MM.1S (cell line): ENCODE data around the gene CELF2.
A peak's percentile ranks its signal among the peaks of the same experiment; 100 is the strongest.

ENCODE experiments used
- DNase-seq: peaks from one replicate; pipeline ENCODE4 v3.0.0-alpha.2; 2015
- H2AFZ ChIP-seq: fragments of 300-600 bp; sonication (generic); 2 replicates; pipeline ENCODE4 v1.6.0; 2016; ENCODE audit warnings: antibody characterized with exemption, low read length
- H3F3A ChIP-seq: fragments of 300-600 bp; sonication (generic); 2 replicates; pipeline ENCODE4 v1.6.1; 2016; ENCODE audit warnings: mild to moderate bottlenecking, antibody characterized with exemption, low read length, moderate library complexity, mixed read lengths; ENCODE audit not compliant: insufficient read depth
- H3K27ac ChIP-seq: fragments of 300-600 bp; sonication (generic); 2 replicates; pipeline ENCODE4 v1.5.1; 2016; ENCODE audit warnings: mild to moderate bottlenecking, low read length
- H3K27me3 ChIP-seq: fragments of 300-600 bp; sonication (generic); replicated peaks from 2 replicates; pipeline ENCODE4 v1.6.0; 2016; ENCODE audit warnings: low read length; ENCODE audit not compliant: insufficient read depth
- H3K36me3 ChIP-seq: fragments of 300-600 bp; sonication (generic); replicated peaks from 2 replicates; pipeline ENCODE4 v1.6.1; 2016; ENCODE audit warnings: mild to moderate bottlenecking, low read length, mixed read lengths; ENCODE audit not compliant: insufficient read depth
- H3K4me1 ChIP-seq: fragments of 300-600 bp; sonication (generic); 2 replicates; pipeline ENCODE4 v1.6.1; 2016; ENCODE audit warnings: low read length, mixed read lengths
- H3K4me2 ChIP-seq: fragments of 300-600 bp; sonication (generic); 2 replicates; pipeline ENCODE4 v1.6.0; 2016; ENCODE audit warnings: low read depth, low read length
- H3K4me3 ChIP-seq: fragments of 300-600 bp; sonication (generic); 2 replicates; pipeline ENCODE4 v1.5.1; 2016; ENCODE audit warnings: low read length, mixed read lengths
- H3K79me2 ChIP-seq: fragments of 300-600 bp; sonication (generic); 2 replicates; pipeline ENCODE4 v1.6.1; 2016; ENCODE audit warnings: mixed run types, low read length, mixed read lengths
- H3K9ac ChIP-seq: fragments of 300-600 bp; sonication (generic); 2 replicates; pipeline ENCODE4 v1.6.1; 2016; ENCODE audit warnings: low read length, mixed read lengths
- H3K9me2 ChIP-seq: fragments of 300-600 bp; sonication (generic); replicated peaks from 2 replicates; pipeline ENCODE4 v1.6.1; 2016; ENCODE audit warnings: mild to moderate bottlenecking, low read length, mixed read lengths; ENCODE audit not compliant: insufficient read depth
- H3K9me3 ChIP-seq: fragments of 300-600 bp; sonication (generic); replicated peaks from 2 replicates; pipeline ENCODE4 v1.6.1; 2016; ENCODE audit warnings: mild to moderate bottlenecking, low read length, mixed read lengths; ENCODE audit not compliant: insufficient read depth
- H4K20me1 ChIP-seq: fragments of 300-600 bp; sonication (generic); 2 replicates; pipeline ENCODE4 v1.6.1; 2016; ENCODE audit warnings: mild to moderate bottlenecking, low read length, moderate library complexity, mixed read lengths; ENCODE audit not compliant: insufficient read depth
- CTCF ChIP-seq: fragments of 300-600 bp; sonication (generic); IDR thresholded peaks from 2 replicates; pipeline ENCODE4 v1.5.1; 2016; ENCODE audit warnings: antibody characterized with exemption, low read length, mixed read lengths
- EZH2 ChIP-seq: fragments of 300-600 bp; sonication (generic); optimal IDR thresholded peaks from 2 replicates; pipeline ENCODE3; 2017; ENCODE audit warnings: low read depth, mild to moderate bottlenecking, antibody characterized with exemption, low read length, mixed read lengths
- EZH2phosphoT487 ChIP-seq: fragments of 300-600 bp; sonication (generic); IDR thresholded peaks from 2 replicates; pipeline ENCODE4 v1.6.1; 2018; ENCODE audit warnings: antibody characterized with exemption, low read length

Gene CELF2

GRCh38 chr10:11238893-11239292, 221.2 kb downstream of the CELF2 start:
- peaks cover 90% of the 10 kb centered on the region for H3F3A ChIP-seq
- H3K36me3 ChIP-seq = peaks cover 10% of the 10 kb centered on the region
- no peak overlapping the region for H3K9ac ChIP-seq
- H3K27ac ChIP-seq = peak overlapping the region; percentile 99; the same call in 1 of the 2 replicates
- no peaks in the 10 kb centered on the region for H3K27me3 ChIP-seq
- H3K4me3 ChIP-seq = no peak overlapping the region
- H3K4me2 ChIP-seq = no peak overlapping the region
- H3K4me1 ChIP-seq = peaks cover 93% of the 10 kb centered on the region
- H3K9me2 ChIP-seq = no peaks in the 10 kb centered on the region
- peaks cover 27% of the 10 kb centered on the region for H4K20me1 ChIP-seq
- no peak overlapping the region for H2AFZ ChIP-seq
- TF ChIP-seq EZH2phosphoT487 (no peak), CTCF (no peak), EZH2 (no peak)
- no peak for DNase-seq
- no peaks in the 10 kb centered on the region for H3K9me3 ChIP-seq
- H3K79me2 ChIP-seq = peaks cover 100% of the 10 kb centered on the region

DNA sequence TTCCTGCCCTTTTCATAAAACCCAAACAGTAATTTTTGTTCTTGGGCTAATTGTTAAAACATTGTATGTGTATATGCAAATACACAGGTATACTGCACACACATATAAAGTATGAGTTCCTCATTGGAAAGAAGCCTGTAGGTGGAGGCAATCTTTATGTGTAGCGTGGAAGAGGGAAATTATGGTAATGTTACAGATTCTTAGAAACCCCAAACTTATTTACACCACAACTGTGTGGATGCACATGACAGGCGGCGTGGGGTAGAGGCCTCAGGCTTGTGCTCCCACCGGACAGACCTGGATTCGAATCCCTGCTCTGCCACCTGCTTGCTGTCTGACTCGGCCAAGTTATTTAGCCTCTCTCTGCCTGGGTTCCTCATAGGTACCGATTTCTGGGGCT, 223.0 kb downstream of the CELF2 start:
- H3K4me2 ChIP-seq = peak overlapping the region; percentile 41
- H3K36me3 ChIP-seq = peaks cover 10% of the 10 kb centered on the region
- H3K79me2 ChIP-seq = peaks cover 100% of the 10 kb centered on the region
- no peaks in the 10 kb centered on the region for H3K27me3 ChIP-seq
- H4K20me1 ChIP-seq = peaks cover 17% of the 10 kb centered on the region
- no peak overlapping the region for H3K4me3 ChIP-seq
- H2AFZ ChIP-seq = no peak overlapping the region
- TF ChIP-seq CTCF (no peak), EZH2phosphoT487 (no peak), EZH2 (no peak)
- H3K9ac ChIP-seq = peak overlapping the region; percentile 23; the same call in 1 of the 2 replicates
- peaks cover 93% of the 10 kb centered on the region for H3F3A ChIP-seq
- H3K4me1 ChIP-seq = peaks cover 97% of the 10 kb centered on the region
- no peaks in the 10 kb centered on the region for H3K9me2 ChIP-seq
- H3K9me3 ChIP-seq = no peaks in the 10 kb centered on the region
- DNase-seq = no peak
- H3K27ac ChIP-seq = peak overlapping the region; percentile 99

DNA sequence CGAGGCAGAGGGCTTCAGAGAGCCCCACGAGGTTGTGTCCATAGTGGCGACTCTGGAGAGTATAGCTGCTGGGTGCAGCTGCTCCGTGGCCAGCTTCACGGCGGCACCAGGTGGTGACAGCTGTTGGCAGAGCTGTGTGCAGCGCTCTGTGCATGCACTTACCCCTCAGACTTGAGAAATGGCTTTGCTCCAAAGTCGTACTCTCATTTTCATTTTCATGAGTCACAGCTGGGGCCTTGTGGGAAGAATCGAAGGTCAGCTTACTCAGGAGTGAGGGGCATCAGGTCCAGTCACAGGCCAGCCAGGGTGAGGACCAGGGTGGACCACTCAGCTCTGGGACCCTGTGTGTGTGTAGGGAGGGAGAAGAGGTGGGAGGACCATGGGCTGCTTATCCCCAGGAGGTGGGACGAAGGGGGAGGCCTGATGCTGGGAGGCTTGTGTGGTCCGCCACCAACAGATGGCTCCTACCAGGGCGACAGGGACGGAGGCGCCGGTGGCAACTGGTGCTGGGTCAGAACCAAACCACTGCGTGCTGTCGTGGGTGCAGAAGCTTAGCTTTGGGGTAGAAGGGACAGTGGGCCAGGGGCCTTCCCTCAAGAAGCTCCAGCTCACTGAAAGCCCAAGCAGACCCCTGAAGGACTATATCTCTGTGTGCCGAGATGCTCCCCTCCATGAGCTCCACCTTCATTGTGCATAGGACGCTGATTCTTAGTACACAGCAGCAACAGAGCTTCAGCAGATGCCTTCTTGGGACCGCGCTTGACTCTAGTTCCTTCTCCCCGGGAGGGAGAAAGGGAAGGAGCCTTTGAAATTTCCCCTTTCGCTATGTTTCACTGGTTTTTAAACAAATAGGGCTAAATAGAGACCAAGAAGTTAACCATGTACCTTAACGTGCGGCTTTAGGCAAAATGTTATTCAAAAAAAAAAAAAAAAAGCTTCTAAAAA, 225.0 kb downstream of the CELF2 start:
- H3K9ac ChIP-seq = peak overlapping the region; percentile 64
- H3K9me3 ChIP-seq = no peaks in the 10 kb centered on the region

More for the DNA sequence above, 225.0 kb downstream of the CELF2 start:
- no peaks in the 10 kb centered on the region for H3K27me3 ChIP-seq
- peaks cover 10% of the 10 kb centered on the region for H3K36me3 ChIP-seq
- peak overlapping the region; percentile 99 for H3K27ac ChIP-seq
- peak; percentile 93 for DNase-seq
- peak overlapping the region; percentile 23; the same call in 1 of the 2 replicates for H3K4me3 ChIP-seq
- H3K9me2 ChIP-seq = no peaks in the 10 kb centered on the region
- peaks cover 97% of the 10 kb centered on the region for H3K4me1 ChIP-seq
- H3F3A ChIP-seq = peaks cover 92% of the 10 kb centered on the region
- H2AFZ ChIP-seq = no peak overlapping the region
- H3K4me2 ChIP-seq = peak overlapping the region; percentile 41
- peaks cover 8% of the 10 kb centered on the region; the same call in 1 of the 2 replicates for H4K20me1 ChIP-seq
- no peak for TF ChIP-seq EZH2phosphoT487
- TF ChIP-seq EZH2 = no peak
- TF ChIP-seq CTCF = peak; percentile 18
- peaks cover 100% of the 10 kb centered on the region for H3K79me2 ChIP-seq
